Esophagus muscularis mucosa (tissue), 3 donors: ENCODE measurements around the gene TRIM46.
"Not testable (repeated sequence)": the region's sequence is repeated elsewhere in the genome, so short reads cannot be mapped to it uniquely, and the experiment has no call there.

Experiments
- CTCF ChIP-seq, 3 experiments: fragments of 200-600 bp in 2 of 3; fragments of 450-650 bp in 1 of 3; sonication (generic) in 2 of 3; IDR thresholded peaks; one replicate each; pipeline ENCODE4 v1.5.1; 2017 to 2019; ENCODE audit warnings: antibody characterized with exemption in 3 of 3, mild to moderate bottlenecking in 2 of 3, moderate library complexity in 1 of 3
- POLR2A ChIP-seq: fragments of 450-650 bp; IDR thresholded peaks from one replicate; pipeline ENCODE4 v1.6.1; 2017; ENCODE audit warnings: antibody characterized with exemption, moderate library complexity, mild to moderate bottlenecking, low read depth

GRCh38 chr1:155233502-155233901 is 59.9 kb downstream of the TRIM46 start:
- not testable (repeated sequence) for TF ChIP-seq CTCF (IDR thresholded peaks at IDR 0.05); POLR2A
